MCF 10A (cell line): ENCODE data around the gene ABCC9. TPM values are rescaled to one million over a fixed set of nuclear protein-coding genes. Genes with fewer than 3 reads are reported as not detected.
"Not testable (repeated sequence)": the region's sequence is repeated elsewhere in the genome, so short reads cannot be mapped to it uniquely, and the experiment has no call there.

ENCODE experiments used
- BruUV-seq: library from RNA; stranded (reverse); fragments of 400-500 nt; replicated peaks from 2 replicates; lab custom pipeline; 2021; lab: Mats Ljungman, UMichigan
- CTCF ChIA-PET: fragments of 300-600 bp; sonication (Branson Sonifier 250); formaldehyde crosslinking; extraction: SDS; loops from one replicate; lab custom pipeline; 2021; ENCODE audit warnings: antibody characterized with exemption, inconsistent platforms; lab: Yijun Ruan, JAX
- POLR2A ChIA-PET: fragments of 300-600, 350-650 bp; sonication (Branson Sonifier 250); formaldehyde crosslinking; extraction: SDS; loops from one replicate; lab custom pipeline; 2020; ENCODE audit warnings: antibody characterized with exemption, inconsistent platforms; lab: Yijun Ruan, JAX
- DNase-seq: peaks from one replicate; pipeline ENCODE4 v3.0.0-alpha.2; 2018; ENCODE audit not compliant: unreplicated experiment
- H3K27ac Mint-ChIP-seq: one replicate; pipeline ENCODE4 v1.8.0; 2022; ENCODE audit warnings: mild to moderate bottlenecking, low read depth, mixed read lengths; ENCODE audit not compliant: unreplicated experiment
- H3K27me3 Mint-ChIP-seq: one replicate; pipeline ENCODE4 v1.8.0; 2022; ENCODE audit warnings: mixed read lengths; ENCODE audit not compliant: insufficient read depth, unreplicated experiment
- H3K36me3 Mint-ChIP-seq: one replicate; pipeline ENCODE4 v1.8.0; 2022; ENCODE audit warnings: mild to moderate bottlenecking, moderate library complexity, mixed read lengths; ENCODE audit not compliant: insufficient read depth, unreplicated experiment
- H3K4me1 Mint-ChIP-seq: one replicate; pipeline ENCODE4 v1.8.0; 2022; ENCODE audit warnings: mixed read lengths; ENCODE audit not compliant: insufficient read depth, unreplicated experiment
- H3K4me3 Mint-ChIP-seq: one replicate; pipeline ENCODE4 v1.8.0; 2022; ENCODE audit warnings: mild to moderate bottlenecking, moderate library complexity, mixed read lengths; ENCODE audit not compliant: unreplicated experiment
- H3K9me3 Mint-ChIP-seq: one replicate; pipeline ENCODE4 v1.8.0; 2022; ENCODE audit warnings: mixed read lengths; ENCODE audit not compliant: unreplicated experiment
- CTCF ChIP-seq: fragments of 200-600 bp; IDR thresholded peaks from one replicate; pipeline ENCODE4 v1.8.0; 2022; ENCODE audit warnings: antibody characterized with exemption, mild to moderate bottlenecking; ENCODE audit not compliant: unreplicated experiment
- intact Hi-C: fragments of 100-400 bp; cut with micrococcal nuclease; formaldehyde crosslinking; loops from 2 replicates; pipeline ENCODE4 v1.14.1; 2022
- total RNA-seq: library from RNA; stranded (reverse); gene quantifications from 2 replicates; pipeline ENCODE4 v1.2.3, GENCODE V29; 2022

The ABCC9 gene
- total RNA-seq, 1 experiment from 2014 or later, result 0.12 TPM

- DNase-seq, result no peak
- Mint-ChIP-seq H3K27me3 (no peaks in the 10 kb centered on the region), H3K27ac (no peak overlapping the region), H3K4me1 (no peaks in the 10 kb centered on the region), H3K36me3 (no peaks in the 10 kb centered on the region), H3K9me3 (no peaks in the 10 kb centered on the region), H3K4me3 (no peak overlapping the region)
- intact Hi-C loops, result loop anchor here (10.0 kb wide), 1 partner anchor 52 kb away; no protein-coding TSS in a partner anchor
- BruUV-seq, result no TSS peak
- CTCF ChIA-PET, result no interaction called here
- POLR2A ChIA-PET, result no interaction called here
- no peak for TF ChIP-seq CTCF
Observed at GRCh38 chr12:21813125-21813524, 128.1 kb downstream of the ABCC9 start.

DNA sequence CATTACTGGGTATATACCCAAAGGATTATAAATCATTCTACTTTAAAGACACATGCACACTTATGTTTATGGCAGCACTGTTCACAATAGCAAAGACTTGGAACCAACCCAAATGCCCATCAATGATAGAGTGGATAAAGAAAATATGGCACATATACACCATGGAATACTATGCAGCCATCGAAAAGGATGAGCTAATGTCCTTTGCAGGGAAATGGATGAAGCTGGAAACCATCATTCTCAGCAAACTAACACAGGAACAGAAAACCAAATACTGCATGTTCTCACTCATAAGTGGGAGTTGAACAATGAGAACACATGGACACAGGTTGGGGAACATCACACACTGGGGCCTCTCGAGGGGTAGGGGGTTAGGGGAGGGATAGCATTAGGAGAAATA is 128.9 kb downstream of the ABCC9 start:
- H3K4me1 Mint-ChIP-seq, BruUV-seq, H3K9me3 Mint-ChIP-seq, H3K36me3 Mint-ChIP-seq, POLR2A ChIA-PET, H3K27me3 Mint-ChIP-seq, H3K4me3 Mint-ChIP-seq, DNase-seq, H3K27ac Mint-ChIP-seq, CTCF ChIA-PET: not testable (repeated sequence)
- intact Hi-C loops, result loop anchor here (10.0 kb wide), 1 partner anchor 52 kb away; no protein-coding TSS in a partner anchor

- H3K9me3 Mint-ChIP-seq, result no peaks in the 10 kb centered on the region
- H3K4me1 Mint-ChIP-seq, result no peaks in the 10 kb centered on the region
Observed at GRCh38 chr12:21809100-21809499, 132.1 kb downstream of the ABCC9 start.

DNA sequence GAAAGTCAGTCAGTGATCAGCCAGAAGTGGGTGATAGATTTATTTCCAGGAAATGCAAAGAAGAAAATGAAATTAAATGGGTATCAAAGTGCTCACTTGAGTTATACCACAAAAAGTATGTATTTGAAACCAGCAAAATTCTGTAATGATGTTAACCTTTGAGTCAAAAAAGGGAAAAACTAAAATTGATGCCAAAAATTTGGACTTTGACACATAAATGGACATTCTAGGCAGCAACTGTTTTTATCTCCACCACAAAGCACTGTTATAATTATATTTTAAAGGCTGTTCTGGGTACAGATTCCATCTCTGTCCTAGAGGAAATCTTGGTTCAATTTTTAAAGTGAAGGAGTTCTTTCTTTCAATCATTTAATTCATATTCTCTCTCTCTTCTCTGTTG is 135.0 kb downstream of the ABCC9 start:
- CTCF ChIA-PET, result no interaction called here
- intact Hi-C loops, result no loop called here
- Mint-ChIP-seq H3K4me1 (no peaks in the 10 kb centered on the region), H3K27ac (no peak overlapping the region), H3K36me3 (no peaks in the 10 kb centered on the region), H3K9me3 (no peaks in the 10 kb centered on the region), H3K4me3 (no peak overlapping the region), H3K27me3 (no peaks in the 10 kb centered on the region)
- BruUV-seq, result no TSS peak
- TF ChIP-seq CTCF, result no peak
- POLR2A ChIA-PET, result no interaction called here
- DNase-seq, result no peak

More at GRCh38 chr12:21809100-21809499, 132.1 kb downstream of the ABCC9 start:
- DNase-seq, result no peak
- POLR2A ChIA-PET, result no interaction called here
- CTCF ChIA-PET, result no interaction called here
- Mint-ChIP-seq H3K27ac (no peak overlapping the region), H3K36me3 (no peaks in the 10 kb centered on the region), H3K27me3 (no peaks in the 10 kb centered on the region), H3K4me3 (no peak overlapping the region)
- intact Hi-C loops, result no loop called here
- no peak for TF ChIP-seq CTCF
- no TSS peak for BruUV-seq
